DMS 273 (cell line): ENCODE measurements around the gene NPIPA1.
"Not testable (repeated sequence)": the region's sequence is repeated elsewhere in the genome, so short reads cannot be mapped to it uniquely, and the experiment has no call there.

Experiments
- DNase-seq: peaks from one replicate; lab custom pipeline; 2025; ENCODE audit not compliant: unreplicated experiment; lab: John Stamatoyannopoulos, UW

The NPIPA1 gene

DNA sequence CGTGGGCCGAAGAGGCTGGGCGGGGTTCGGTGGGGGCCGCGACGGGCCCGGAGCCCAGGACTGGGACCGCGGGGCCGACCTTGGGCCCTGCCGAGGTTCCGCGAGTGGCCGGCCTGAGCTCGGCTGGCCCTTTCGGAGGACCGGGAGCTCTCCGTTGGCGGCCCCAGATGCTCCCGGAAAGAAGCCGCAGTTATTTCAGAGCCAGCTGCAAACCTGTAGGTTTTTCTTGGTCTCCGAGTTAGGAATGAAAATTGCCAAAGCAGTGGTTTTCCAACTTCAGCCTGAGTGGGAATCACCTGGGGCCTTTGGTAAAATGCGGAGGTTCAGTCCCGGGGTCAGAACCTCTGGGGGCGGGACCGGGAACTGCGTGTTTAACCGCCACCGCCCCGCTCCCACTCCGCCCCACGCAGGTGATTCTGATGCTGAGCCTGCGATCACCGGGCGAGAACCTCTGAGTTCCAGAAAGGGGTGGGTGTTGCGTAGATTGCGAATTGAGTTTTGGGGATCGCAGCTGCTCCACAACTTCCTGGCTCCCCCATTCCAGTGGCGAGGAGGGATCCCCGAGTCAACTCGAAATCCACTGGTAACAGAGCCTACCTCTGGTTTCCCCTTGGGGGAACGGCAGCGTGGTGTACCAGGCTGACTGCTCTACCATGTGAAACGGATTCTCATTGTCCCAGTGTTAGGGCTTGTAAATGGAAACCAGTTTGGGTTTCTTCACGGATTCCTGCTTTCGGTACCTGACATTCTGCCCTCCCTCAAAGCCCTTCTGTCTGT is 38.4 kb downstream of the NPIPA1 start:
- DNase-seq, result peak; percentile 56

DNA sequence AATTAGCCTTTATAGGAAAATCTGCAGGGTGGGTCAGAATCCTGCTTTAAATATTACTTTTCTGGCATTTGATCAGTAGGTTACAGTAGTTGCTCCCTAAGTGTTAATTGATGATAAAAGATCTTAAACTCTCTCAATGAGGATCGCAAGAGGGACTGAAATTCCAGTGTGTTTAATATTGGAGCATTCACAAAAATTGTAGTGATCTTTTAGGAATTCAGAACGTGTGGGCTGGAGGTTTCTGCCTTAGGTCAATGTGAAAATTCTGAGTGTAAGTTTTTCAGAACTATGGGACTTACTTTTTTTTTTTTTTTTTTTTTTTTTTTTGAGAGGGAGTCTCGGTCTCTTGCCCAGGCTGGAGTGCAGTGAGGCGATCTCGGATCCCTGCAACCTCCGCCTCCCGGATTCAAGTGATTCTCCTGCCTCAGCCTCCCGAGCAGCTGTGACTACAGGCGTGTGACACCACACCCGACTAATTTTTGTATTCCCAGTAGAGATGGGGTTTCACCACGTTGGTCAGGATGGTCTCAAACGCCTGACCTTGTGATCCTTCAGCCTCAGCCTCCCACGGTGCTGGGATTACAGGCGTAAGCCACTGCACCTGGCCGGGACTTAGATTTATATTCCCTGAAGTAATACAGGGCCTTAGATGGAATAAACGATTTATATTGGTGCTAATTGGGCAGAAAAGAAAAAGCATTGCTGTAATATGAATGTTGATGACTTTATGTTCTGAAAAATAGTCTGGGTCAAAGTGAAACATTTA is 39.9 kb downstream of the NPIPA1 start:
- DNase-seq, result peak; percentile 7

DNA sequence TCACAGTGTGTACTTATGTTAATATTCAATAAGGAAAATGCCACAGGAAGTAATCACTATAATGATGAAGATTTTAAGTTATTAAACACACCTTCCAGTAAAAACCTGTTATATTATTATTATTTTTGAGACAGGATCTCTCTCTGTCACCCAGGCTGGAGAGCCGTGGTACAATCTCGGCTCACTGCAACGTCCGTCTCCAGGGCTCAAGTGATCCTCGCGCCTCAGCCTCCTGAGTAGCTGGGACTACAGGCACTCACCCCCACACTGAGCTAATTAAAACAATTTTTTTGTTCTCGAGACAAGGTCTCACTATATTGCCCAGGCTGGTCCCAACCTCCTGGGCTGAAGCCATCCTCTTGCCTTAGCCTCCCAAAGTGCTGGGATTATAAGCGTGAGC is 41.0 kb downstream of the NPIPA1 start:
- DNase-seq, result not testable (repeated sequence)

DNA sequence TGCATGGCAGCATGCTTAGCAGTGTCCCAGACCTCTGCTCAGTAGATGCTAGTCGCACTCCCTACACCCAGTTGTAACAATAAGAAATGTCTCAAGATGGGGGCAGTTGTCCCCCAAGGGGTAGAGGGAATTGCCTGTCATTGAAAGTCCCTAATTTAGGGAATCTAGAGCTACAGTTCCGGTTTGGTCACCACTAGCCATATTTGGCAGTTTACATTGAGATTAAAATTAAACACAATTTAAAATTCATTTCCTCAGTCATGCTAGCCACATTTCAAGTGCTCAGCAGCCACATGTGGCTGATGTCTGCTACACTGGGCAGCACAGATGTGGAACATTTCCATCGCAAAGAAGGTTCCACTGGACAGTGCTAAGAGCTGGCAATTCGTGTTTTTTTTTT is 41.7 kb downstream of the NPIPA1 start:
- DNase-seq, result not testable (repeated sequence)

DNA sequence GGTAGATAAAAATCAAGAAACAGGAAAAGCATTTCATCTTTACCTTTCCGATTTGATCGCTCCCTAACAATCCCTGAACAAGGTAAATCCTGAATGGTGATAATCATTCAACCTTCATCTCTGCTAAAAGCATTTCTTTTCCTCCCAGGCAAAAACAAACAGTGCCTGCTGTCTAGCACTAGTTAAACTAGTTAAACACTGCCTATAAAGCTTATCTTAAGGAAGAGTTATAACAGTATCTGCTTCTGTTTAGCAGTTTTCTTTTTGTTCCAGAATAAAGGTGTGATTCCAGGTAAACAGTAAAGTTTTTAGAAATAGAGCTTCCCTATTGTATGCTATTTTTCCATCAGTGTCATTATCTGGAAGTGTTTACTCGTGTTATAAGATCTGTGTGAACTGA is 44.0 kb downstream of the NPIPA1 start:
- not testable (repeated sequence) for DNase-seq

DNA sequence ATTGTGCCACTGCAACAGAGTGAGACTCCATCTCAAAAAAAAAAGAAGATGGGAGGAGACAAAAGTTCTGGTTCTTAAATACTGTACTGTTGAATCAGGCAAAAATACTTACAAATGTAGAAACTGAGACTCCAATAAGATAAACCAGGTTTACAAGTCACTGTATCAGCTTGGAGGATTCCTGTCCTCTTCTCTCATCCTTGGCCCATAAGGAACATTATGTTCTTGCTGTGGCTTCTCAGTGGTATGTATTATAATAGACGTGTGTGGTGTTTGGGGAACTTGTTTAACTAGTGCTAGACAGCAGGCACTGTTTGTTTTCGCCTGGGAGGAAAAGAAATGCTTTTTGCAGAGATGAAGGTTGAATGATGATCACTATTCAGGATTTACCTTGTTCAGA is 45.3 kb downstream of the NPIPA1 start:
- not testable (repeated sequence) for DNase-seq

DNA sequence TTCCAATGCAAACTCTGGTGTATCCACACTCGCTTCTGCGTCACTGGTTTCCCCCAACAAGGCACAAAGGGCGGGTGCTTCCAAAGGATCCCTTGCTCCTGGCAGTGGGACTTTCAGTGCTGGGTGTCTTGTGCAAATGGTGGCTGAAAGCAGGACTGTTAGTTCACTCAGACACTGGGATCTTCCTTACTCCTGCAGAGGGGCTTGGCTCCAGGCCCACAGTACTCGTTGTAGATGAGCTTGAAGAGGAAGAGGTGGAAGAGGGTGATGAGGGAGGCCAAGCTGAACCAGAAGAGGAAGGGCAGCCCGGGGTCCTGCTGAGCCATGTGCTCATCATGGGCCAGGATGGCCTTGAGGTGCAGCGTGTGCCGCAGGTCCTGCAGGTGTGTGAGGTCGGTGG is 50.8 kb downstream of the NPIPA1 start:
- not testable (repeated sequence) for DNase-seq

DNA sequence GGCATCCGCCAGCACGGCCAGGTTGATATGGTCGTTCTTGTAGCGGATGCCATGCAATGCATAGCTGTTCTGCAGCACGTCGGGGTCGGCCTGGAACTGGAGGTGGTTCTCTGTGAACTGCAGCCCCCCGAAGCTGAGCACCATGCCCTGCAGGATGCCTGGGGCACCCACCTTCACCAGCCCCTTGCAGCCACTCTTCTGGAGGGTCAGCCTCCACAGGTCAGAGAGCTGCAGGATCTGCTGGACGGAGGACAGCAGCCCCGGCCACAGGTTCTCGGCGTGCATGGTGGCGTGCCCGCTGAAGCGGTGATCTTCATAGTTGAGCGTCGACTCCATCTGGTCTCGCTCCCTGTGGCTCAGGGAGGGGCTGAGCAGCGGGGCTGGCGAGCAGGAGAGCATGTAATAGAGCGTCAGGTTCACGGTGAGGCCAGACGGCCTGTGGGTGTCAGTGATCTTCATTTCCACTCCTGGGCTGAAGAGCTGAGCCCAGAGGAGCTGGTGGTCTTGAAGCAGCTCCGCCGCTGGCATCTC is 51.5 kb downstream of the NPIPA1 start:
- DNase-seq, result not testable (repeated sequence)

DNA sequence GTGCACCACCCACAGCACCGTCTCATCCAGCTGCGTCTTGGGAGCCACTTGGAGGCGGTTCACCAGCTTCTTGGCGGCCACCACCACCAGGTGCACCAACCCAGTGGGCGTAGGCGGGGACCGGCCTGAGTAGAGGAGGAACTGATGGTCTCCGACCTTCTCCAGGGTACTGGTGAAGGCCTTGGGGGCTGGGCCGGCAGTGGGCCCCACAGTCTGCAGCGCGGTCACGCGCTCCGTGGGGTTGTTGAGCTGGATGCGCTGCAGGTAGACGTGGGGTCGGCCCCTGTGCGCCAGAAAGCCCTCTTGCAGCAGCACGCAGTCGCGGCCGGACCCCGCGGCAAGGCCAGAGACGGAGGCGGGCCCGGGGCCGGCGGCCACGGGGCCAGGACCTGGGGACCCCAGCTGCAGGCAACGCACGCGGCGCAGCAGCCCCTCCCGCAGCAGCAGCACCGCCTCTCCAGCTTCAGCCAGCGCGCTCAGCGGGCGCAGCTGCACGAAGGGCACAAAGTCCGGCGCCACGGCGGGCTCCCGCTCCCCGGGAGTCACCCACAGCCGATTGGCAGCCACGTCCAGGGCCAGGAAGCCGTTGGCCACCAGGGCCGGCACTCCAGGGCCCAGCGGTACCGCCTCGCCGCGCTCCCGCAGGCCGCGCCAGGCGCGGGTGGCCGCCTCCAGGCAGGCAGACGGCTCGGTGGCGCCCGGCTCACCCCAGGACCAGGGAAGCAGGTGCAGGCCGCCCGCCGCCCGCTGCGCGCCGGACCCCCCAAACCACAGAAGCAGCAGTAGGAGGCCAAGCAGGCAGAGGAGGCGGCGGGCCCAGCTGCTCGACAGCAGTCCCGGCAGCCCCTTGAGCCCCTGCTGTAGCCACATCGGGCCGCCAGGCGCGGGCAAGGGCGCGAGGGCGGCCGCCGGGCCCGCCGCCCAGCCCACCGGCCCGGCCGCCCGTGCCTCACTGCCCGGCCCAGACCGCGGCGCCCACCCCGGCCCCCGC is 52.3 kb downstream of the NPIPA1 start:
- DNase-seq, result not testable (repeated sequence)

DNA sequence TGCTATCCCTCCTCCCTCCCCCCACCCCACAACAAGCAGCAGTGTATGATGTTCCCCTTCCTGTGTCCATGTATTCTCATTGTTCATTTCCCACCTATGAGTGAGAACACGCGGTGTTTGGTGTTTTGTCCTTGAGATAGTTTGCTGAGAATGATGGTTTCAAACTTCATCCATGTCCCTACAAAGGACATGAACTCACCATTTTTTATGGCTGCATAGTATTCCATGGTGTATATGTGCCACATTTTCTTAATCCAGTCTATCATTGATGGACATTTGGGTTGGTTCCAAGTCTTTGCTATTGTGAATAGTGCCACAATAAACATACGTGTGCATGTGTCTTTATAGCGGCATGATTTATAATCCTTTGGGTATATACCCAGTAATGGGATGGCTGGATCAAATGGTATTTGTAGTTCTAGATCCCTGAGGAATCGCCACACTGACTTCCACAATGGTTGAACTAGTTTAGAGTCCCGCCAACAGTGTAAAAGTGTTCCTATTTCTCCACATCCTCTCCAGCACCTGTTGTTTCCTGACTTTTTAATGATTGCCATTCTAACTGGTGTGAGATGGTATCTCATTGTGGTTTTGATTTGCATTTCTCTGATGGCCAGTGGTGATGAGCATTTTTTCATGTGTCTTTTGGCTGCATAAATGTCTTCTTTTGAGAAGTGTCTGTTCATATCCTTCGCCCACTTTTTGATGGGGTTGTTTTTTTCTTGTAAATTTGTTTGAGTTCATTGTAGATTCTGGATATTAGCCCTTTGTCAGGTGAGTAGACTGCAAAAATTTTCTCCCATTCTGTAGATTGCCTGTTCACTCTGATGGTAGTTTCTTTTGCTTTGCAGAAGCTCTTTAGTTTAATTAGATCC is 56.3 kb downstream of the NPIPA1 start:
- not testable (repeated sequence) for DNase-seq

DNA sequence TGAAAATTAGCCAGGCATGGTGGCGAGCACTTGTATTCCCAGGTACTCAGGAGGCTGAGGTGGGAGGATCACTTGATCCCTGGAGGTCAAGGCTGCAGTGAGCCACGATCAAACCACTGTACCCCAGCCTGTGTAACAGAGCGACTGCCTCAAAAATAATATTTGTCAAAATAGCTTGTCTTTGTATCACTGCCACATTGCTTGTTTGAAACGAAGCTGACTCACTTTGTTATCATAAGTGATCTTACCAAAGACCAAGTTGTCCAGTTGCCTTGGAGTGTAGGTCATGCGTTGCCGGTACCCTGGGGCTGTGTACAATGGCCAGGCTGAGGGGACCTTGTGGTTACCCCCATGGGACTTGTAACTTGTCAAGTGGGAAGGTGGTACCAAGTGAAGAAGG is 59.5 kb downstream of the NPIPA1 start:
- not testable (repeated sequence) for DNase-seq

DNA sequence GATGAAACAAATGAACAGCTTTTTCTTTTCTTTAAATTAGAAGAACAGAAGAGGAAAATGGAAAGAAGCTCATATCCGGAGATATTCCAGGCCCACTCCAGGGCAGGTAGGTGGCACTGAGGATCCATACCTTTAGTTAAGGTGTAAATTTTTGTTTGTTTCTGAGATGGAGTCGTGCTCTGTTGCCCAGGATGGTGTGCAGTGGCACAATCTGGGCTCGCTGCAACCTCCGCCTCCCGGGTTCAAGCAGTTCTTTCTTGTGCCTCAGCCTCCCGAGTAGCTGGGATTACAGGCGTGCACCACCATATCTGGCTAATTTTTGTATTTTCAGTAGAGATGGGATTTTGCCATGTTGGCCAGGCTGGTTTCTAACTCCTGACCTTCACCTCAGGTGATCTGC is 61.1 kb downstream of the NPIPA1 start:
- DNase-seq, result not testable (repeated sequence)

DNA sequence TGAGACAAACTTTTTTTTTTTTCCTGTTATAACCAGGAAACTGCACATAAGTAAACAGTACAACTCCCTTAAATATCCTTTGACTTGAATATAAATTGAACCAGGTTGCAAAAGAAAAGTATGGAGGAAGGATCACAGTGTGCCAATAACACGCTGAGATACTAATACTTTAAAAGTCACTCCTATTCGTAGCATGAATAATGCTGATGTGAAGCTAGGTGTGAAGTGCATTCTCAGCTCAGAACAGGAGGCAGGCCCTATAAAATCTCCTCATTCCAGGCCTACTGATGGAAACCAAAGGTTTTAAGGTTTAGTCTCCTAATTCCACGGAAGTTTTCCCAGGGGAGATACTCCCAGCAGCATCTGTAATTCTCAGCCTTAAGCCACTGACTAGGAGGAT is 62.6 kb downstream of the NPIPA1 start:
- DNase-seq, result not testable (repeated sequence)
